HEK293 (cell line): ENCODE results near the gene USP46.

ENCODE experiments used
- CTCF ChIA-PET: fragments of 350-600 bp; formaldehyde crosslinking; extraction: SDS; loops from one replicate; lab custom pipeline; 2021; ENCODE audit warnings: antibody characterized with exemption; lab: Yijun Ruan, JAX
- POLR2A ChIA-PET: fragments of 300-600 bp; formaldehyde crosslinking; extraction: SDS; loops from one replicate; lab custom pipeline; 2020; ENCODE audit warnings: antibody characterized with exemption, inconsistent platforms; lab: Yijun Ruan, JAX
- H3K27ac ChIP-seq: fragments of 200-500 bp; sonication (Bioruptor generic); 2 replicates; pipeline ENCODE4 v1.5.1; 2014; ENCODE audit warnings: low read depth, low read length, control low read depth, inconsistent platforms; ENCODE audit errors: extremely low read depth
- H3K36me3 ChIP-seq, 2 experiments: fragments of 200-500 bp in 1 of 2; sonication (Bioruptor generic) in 1 of 2; 1 replicate in 1 of 2; 2 replicates in 1 of 2; pipeline ENCODE4 v1.5.1; 2014 to 2017; ENCODE audit warnings: inconsistent platforms in 2 of 2, low read length in 2 of 2; ENCODE audit not compliant: control insufficient read depth in 2 of 2, insufficient read depth in 1 of 2
- H3K4me1 ChIP-seq: fragments of 200-500 bp; sonication (Bioruptor generic); 2 replicates; pipeline ENCODE4 v1.5.1; 2014; ENCODE audit warnings: mild to moderate bottlenecking, low read length, inconsistent platforms; ENCODE audit not compliant: control insufficient read depth, insufficient read depth
- H3K4me3 ChIP-seq: 2 replicates; pipeline ENCODE4 v1.5.1; 2011; ENCODE audit warnings: low read depth, mild to moderate bottlenecking, control low read depth, low read length, moderate library complexity
- H3K9me3 ChIP-seq: fragments of 200-500 bp; sonication (Bioruptor generic); 2 replicates; pipeline ENCODE4 v1.5.1; 2014; ENCODE audit warnings: low read depth, low read length, inconsistent platforms; ENCODE audit not compliant: control insufficient read depth, insufficient read depth
- INSM2 ChIP-seq: fragments of 450-650 bp; formaldehyde crosslinking; IDR thresholded peaks from 2 replicates; pipeline ENCODE4 v1.5.1; 2016; ENCODE audit warnings: missing biosample characterization, missing genetic modification characterization
- KLF16 ChIP-seq: fragments of 450-650 bp; formaldehyde crosslinking; IDR thresholded peaks from 2 replicates; pipeline ENCODE4 v1.5.1; 2017; ENCODE audit warnings: missing biosample characterization, missing genetic modification characterization
- MYNN ChIP-seq: fragments of 450-650 bp; formaldehyde crosslinking; IDR thresholded peaks from 2 replicates; pipeline ENCODE4 v1.5.1; 2016; ENCODE audit warnings: missing biosample characterization, missing genetic modification characterization, borderline replicate concordance
- SCRT2 ChIP-seq: fragments of 450-650 bp; formaldehyde crosslinking; IDR thresholded peaks from 2 replicates; pipeline ENCODE4 v1.5.1; 2016; ENCODE audit warnings: missing biosample characterization, missing genetic modification characterization
- SP7 ChIP-seq: fragments of 450-650 bp; formaldehyde crosslinking; IDR thresholded peaks from 2 replicates; pipeline ENCODE4 v1.5.1; 2016; ENCODE audit warnings: missing biosample characterization, missing genetic modification characterization
- ZBTB8A ChIP-seq: fragments of 450-650 bp; formaldehyde crosslinking; IDR thresholded peaks from 2 replicates; pipeline ENCODE4 v1.5.1; 2016; ENCODE audit warnings: missing biosample characterization, missing genetic modification characterization
- ZIC2 ChIP-seq: fragments of 450-650 bp; formaldehyde crosslinking; IDR thresholded peaks from 2 replicates; pipeline ENCODE4 v1.5.1; 2016; ENCODE audit warnings: missing biosample characterization, missing genetic modification characterization
- ZNF112 ChIP-seq: fragments of 450-650 bp; formaldehyde crosslinking; IDR thresholded peaks from 2 replicates; pipeline ENCODE4 v1.5.0; 2017; ENCODE audit warnings: missing biosample characterization, missing genetic modification characterization
- ZNF133 ChIP-seq: fragments of 450-650 bp; formaldehyde crosslinking; IDR thresholded peaks from 2 replicates; pipeline ENCODE4 v1.5.1; 2016; ENCODE audit warnings: missing biosample characterization, missing genetic modification characterization
- ZNF169 ChIP-seq: fragments of 450-650 bp; formaldehyde crosslinking; IDR thresholded peaks from 2 replicates; pipeline ENCODE4 v1.5.1; 2016; ENCODE audit warnings: missing biosample characterization, missing genetic modification characterization
- ZNF184 ChIP-seq: fragments of 450-650 bp; IDR thresholded peaks from 2 replicates; pipeline ENCODE4 v1.5.1; 2018; ENCODE audit warnings: missing biosample characterization, mild to moderate bottlenecking, missing genetic modification characterization
- ZNF221 ChIP-seq: fragments of 450-650 bp; formaldehyde crosslinking; IDR thresholded peaks from 2 replicates; pipeline ENCODE4 v1.5.1; 2017; ENCODE audit warnings: missing biosample characterization, missing genetic modification characterization, borderline replicate concordance
- ZNF280C ChIP-seq: fragments of 450-650 bp; formaldehyde crosslinking; IDR thresholded peaks from 2 replicates; pipeline ENCODE4 v1.5.1; 2016; ENCODE audit warnings: missing biosample characterization, missing genetic modification characterization
- ZNF311 ChIP-seq: fragments of 450-650 bp; formaldehyde crosslinking; IDR thresholded peaks from 2 replicates; pipeline ENCODE4 v1.5.1; 2017; ENCODE audit warnings: missing biosample characterization, missing genetic modification characterization, borderline replicate concordance
- ZNF391 ChIP-seq: fragments of 450-650 bp; formaldehyde crosslinking; IDR thresholded peaks from 2 replicates; pipeline ENCODE4 v1.5.1; 2016; ENCODE audit warnings: low read depth, missing biosample characterization, missing genetic modification characterization, borderline replicate concordance
- ZNF449 ChIP-seq: fragments of 450-650 bp; formaldehyde crosslinking; IDR thresholded peaks from 2 replicates; pipeline ENCODE4 v1.5.1; 2017; ENCODE audit warnings: missing biosample characterization, mild to moderate bottlenecking, missing genetic modification characterization, moderate library complexity
- ZNF521 ChIP-seq: fragments of 450-650 bp; formaldehyde crosslinking; IDR thresholded peaks from 2 replicates; pipeline ENCODE4 v1.5.1; 2017; ENCODE audit warnings: missing biosample characterization, mild to moderate bottlenecking, missing genetic modification characterization
- ZNF549 ChIP-seq: fragments of 450-650 bp; IDR thresholded peaks from 2 replicates; pipeline ENCODE4 v1.5.1; 2018; ENCODE audit warnings: missing biosample characterization, missing genetic modification characterization, mild to moderate bottlenecking, inconsistent platforms, moderate library complexity
- ZNF560 ChIP-seq: fragments of 450-650 bp; formaldehyde crosslinking; IDR thresholded peaks from 2 replicates; pipeline ENCODE4 v1.5.1; 2017; ENCODE audit warnings: missing biosample characterization, missing genetic modification characterization, borderline replicate concordance
- ZNF561 ChIP-seq: fragments of 450-650 bp; IDR thresholded peaks from 2 replicates; pipeline ENCODE4 v1.5.1; 2018; ENCODE audit warnings: missing biosample characterization, missing genetic modification characterization, borderline replicate concordance
- ZNF585B ChIP-seq: fragments of 450-650 bp; formaldehyde crosslinking; IDR thresholded peaks from 2 replicates; pipeline ENCODE4 v1.5.1; 2016; ENCODE audit warnings: missing biosample characterization, missing genetic modification characterization
- ZNF692 ChIP-seq: fragments of 450-650 bp; formaldehyde crosslinking; IDR thresholded peaks from 2 replicates; pipeline ENCODE4 v1.5.1; 2016; ENCODE audit warnings: missing biosample characterization, missing genetic modification characterization
- ZNF837 ChIP-seq: fragments of 450-650 bp; formaldehyde crosslinking; IDR thresholded peaks from 2 replicates; pipeline ENCODE4 v1.5.1; 2016; ENCODE audit warnings: missing biosample characterization, missing genetic modification characterization

Gene USP46

GRCh38 chr4:52552778-52553177 lies 106.3 kb downstream of the USP46 start:
- CTCF ChIA-PET: interaction anchor here (1.4 kb wide), 1 partner anchor 430 kb away, joined by 5 read pairs; no protein-coding TSS in a partner anchor
- Histone ChIP-seq H3K36me3 (no peaks in the 10 kb centered on the region), H3K4me3 (no peak overlapping the region)

GRCh38 chr4:52551487-52551886 lies 107.6 kb downstream of the USP46 start:
- no peak for TF ChIP-seq KLF16 (tag by site-specific recombination)
- Histone ChIP-seq H3K27ac (no peak overlapping the region), H3K4me1 (no peaks in the 10 kb centered on the region), H3K36me3 (no peaks in the 10 kb centered on the region), H3K4me3 (no peak overlapping the region), H3K9me3 (no peaks in the 10 kb centered on the region)
- ChIA-PET CTCF (interaction anchor here (0.9 kb wide), 1 partner anchor 113 kb away, joined by 3 read pairs; no protein-coding TSS in a partner anchor), POLR2A (no interaction called here)

More at GRCh38 chr4:52552778-52553177, 106.3 kb downstream of the USP46 start:
- Histone ChIP-seq H3K4me1 (no peaks in the 10 kb centered on the region), H3K9me3 (no peaks in the 10 kb centered on the region), H3K27ac (no peak overlapping the region)
- TF ChIP-seq ZNF837 (tag by site-specific recombination) (no peak), SCRT2 (tag by site-specific recombination) (peak; percentile 91), ZNF521 (tag by site-specific recombination) (no peak), ZNF549 (tag by site-specific recombination) (peak; percentile 71), ZNF311 (tag by site-specific recombination) (no peak), ZNF184 (tag by site-specific recombination) (no peak), ZIC2 (tag by site-specific recombination) (peak; percentile 85)
- POLR2A ChIA-PET: no interaction called here

- CTCF ChIA-PET: interaction anchor here (0.5 to 1.2 kb wide), 4 partner anchors 111 to 1684 kb away, joined by 3 to 4 read pairs (median 4); no protein-coding TSS in a partner anchor
- TF ChIP-seq ZNF692 (no peak), ZNF585B (tag by site-specific recombination) (no peak), ZNF391 (tag by site-specific recombination) (no peak), ZNF221 (no peak), SP7 (no peak), ZBTB8A (tag by site-specific recombination) (no peak), MYNN (tag by site-specific recombination) (no peak), ZNF449 (no peak), ZNF169 (tag by site-specific recombination) (no peak), KLF16 (tag by site-specific recombination) (no peak), ZNF561 (tag by site-specific recombination) (no peak), ZNF133 (tag by site-specific recombination) (no peak), ZNF112 (tag by site-specific recombination) (no peak), ZNF560 (tag by site-specific recombination) (no peak), ZNF280C (tag by site-specific recombination) (no peak), INSM2 (no peak)
- POLR2A ChIA-PET: no interaction called here
- Histone ChIP-seq H3K4me3 (no peak overlapping the region), H3K27ac (no peak overlapping the region), H3K4me1 (no peaks in the 10 kb centered on the region), H3K9me3 (no peaks in the 10 kb centered on the region), H3K36me3 (no peaks in the 10 kb centered on the region)
Measured at GRCh38 chr4:52550186-52550585, 108.9 kb downstream of the USP46 start.
